K562 treated with DMSO at 1 percent for 4 hours (cell line): ENCODE data around the gene TRIM37. TPM values are rescaled to one million over a fixed set of nuclear protein-coding genes. Genes with fewer than 3 reads are reported as not detected.

Experiments used
- total RNA-seq: library from RNA; unstranded; fragments of 300-600 nt; gene quantifications from 2 replicates; pipeline ENCODE4 v1.2.3, GENCODE V29; 2022; ENCODE audit not compliant: insufficient read depth

Gene TRIM37
- total RNA-seq, result 14.9 and 21.2 TPM in 2 replicates

GRCh38 chr17:59106463-59107305 is at the start of gene TRIM37:
Gene TRIM37, minus strand, starts transcription at chr17:59106880. Its CDS starts 419 bp downstream, at chr17:59106461.

GRCh38 chr17:59155439-59156177 is 48.9 kb upstream of the TRIM37 start, which contains the start of gene PRR11:
Gene PRR11, plus strand, starts transcription at chr17:59155746. Its CDS starts 14,007 bp downstream, at chr17:59169753.

GRCh38 chr17:59154721-59155438 is 48.2 kb upstream of the TRIM37 start, which contains the start of gene SKA2:
Gene SKA2, minus strand, starts transcription at chr17:59155186. Its CDS starts 23 bp downstream, at chr17:59155163.

Other genes starting within 250 kb of the TRIM37 start
- gene SKA2, start 48.3 kb upstream of the TRIM37 start, total RNA-seq, result 39.4 and 46.1 TPM in 2 replicates
- gene PRR11, start 48.9 kb upstream of the TRIM37 start, total RNA-seq, result 35.7 and 38.7 TPM in 2 replicates
- gene SMG8, start 103.2 kb upstream of the TRIM37 start, total RNA-seq, result 18.0 and 22.0 TPM in 2 replicates
- gene GDPD1, start 113.6 kb upstream of the TRIM37 start, total RNA-seq, result 3.7 and 4.8 TPM in 2 replicates
- 0.18 and 0.29 TPM in 2 replicates for gene YPEL2, start 224.8 kb upstream of the TRIM37 start, total RNA-seq